Mesenteric fat pad (tissue), 1 donor: Measurements from ENCODE around the gene BCS1L. TPM values are rescaled to one million over a fixed set of nuclear protein-coding genes. Genes with fewer than 3 reads are reported as not detected.

ENCODE experiments used
- DNase-seq: peaks from one replicate; pipeline ENCODE4 v3.0.0-alpha.2; 2020; ENCODE audit warnings: low spot score
- long read RNA-seq: library from polyadenylated mRNA; unstranded; transcript quantifications from one replicate; pipeline ENCODE4 v2.0.0, GENCODE V29; 2020
- total RNA-seq: library from RNA; stranded (reverse); fragmentation: NEBNext Ultra II Directional; extraction: Animal tissue kit (Norgen Biotek cat#: 25700); gene quantifications from one replicate; pipeline ENCODE4 v1.2.1, GENCODE V29; 2021
- donor health status: DM: yes; HTN: yes; CAD: no.

The BCS1L gene, protein sequence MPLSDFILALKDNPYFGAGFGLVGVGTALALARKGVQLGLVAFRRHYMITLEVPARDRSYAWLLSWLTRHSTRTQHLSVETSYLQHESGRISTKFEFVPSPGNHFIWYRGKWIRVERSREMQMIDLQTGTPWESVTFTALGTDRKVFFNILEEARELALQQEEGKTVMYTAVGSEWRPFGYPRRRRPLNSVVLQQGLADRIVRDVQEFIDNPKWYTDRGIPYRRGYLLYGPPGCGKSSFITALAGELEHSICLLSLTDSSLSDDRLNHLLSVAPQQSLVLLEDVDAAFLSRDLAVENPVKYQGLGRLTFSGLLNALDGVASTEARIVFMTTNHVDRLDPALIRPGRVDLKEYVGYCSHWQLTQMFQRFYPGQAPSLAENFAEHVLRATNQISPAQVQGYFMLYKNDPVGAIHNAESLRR
- total RNA-seq: 20.9 TPM
- long read RNA-seq, transcript BCS1L-201 (8 exons, 1,454 nt): major isoform, 13 of 52 reads
- long read RNA-seq, partial matches to known transcripts: 1 of 52 reads
- long read RNA-seq, other reads (novel, unspliced or antisense): 30 of 52 reads

DNA sequence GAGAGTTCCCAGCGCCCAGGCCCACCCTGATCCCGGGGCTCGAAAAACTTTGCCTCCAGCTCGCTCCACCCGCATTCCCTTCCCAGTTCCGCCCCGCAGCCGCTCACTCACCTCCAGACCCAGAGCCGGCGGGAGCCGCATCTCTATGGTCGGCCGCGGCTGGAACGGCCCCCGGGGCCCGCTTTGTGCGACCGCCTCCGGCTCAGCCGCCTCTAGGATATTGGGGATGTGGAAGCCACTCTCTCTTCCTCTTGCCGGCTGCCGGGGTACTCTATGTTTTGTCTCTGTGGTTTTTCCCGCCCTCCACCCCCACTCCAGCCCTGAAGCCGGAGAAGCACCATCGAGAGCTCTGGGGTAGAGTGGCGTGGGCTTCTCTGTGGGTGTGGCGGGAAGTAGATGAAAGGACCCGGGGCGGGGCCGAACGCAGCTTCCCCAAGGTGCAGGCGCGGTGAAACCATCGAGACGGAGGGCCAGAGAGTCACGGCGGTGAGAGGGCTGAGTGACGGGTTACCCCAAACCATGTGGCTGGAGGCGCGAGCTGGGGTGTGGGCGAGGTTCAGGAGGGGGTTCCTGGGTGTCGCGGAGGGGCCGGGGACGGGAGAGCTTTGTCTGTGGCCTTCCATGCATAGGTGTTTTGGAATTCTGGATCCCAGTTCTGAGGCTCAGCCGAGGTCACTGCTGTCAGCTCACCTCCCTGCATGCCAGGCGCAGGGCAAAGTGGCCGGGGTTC, at the start of gene BCS1L, which contains the start of gene ZNF142:
BCS1L (plus strand) TSS at position 426 of the 730 bp plus-strand sequence. CDS start 1,305 bp downstream, outside the sequence.
ZNF142 (minus strand) TSS at position 366 of the 730 bp plus-strand sequence. CDS start 3,194 bp downstream, outside the sequence.
- peak; percentile 95 for DNase-seq

DNA sequence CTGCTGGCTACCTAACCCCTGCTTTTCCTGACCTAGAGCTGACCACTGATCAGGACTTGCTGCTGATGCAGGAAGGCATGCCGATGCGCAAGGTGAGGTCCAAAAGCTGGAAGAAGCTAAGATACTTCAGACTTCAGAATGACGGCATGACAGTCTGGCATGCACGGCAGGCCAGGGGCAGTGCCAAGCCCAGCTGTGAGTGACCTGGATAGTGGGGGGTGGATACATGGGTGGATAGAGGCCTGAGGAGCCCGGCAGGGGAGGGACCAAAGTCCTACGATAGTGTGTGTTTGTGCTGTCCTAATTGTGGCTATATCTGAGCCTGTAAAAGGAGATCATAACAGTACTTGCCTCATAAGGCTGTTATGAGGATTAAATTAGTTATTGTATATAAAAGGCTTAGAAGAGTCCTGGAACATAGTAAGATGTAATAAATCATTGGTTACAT, 43.6 kb upstream of the BCS1L start:
- DNase-seq: no peak

DNA sequence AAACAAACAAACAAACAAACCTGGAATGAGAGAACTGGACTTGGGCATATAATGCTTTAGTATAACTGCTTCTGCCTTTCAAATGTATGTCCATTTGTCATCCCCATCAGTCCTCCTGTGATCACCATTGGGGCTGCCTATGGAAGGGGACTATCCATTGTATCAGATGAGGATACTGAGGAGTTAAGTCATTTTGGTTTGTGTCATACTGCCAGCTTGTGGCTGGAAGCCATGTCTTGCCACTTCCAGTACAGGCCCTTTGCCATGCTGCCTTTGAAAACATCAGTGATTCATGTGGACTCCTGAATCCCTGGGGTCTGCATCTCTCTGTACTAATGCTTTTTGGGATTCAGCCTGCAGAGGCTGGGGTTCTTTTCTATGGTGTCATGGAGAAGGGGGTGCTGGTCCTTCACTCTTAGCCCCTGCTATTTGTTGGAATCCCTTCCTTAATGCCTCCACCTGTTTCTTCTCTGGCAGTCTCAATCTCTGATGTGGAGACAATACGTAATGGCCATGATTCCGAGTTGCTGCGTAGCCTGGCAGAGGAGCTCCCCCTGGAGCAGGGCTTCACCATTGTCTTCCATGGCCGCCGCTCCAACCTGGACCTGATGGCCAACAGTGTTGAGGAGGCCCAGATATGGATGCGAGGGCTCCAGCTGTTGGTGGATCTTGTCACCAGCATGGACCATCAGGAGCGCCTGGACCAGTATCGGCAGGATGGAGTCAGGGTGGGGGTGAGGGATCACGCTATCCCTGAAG, 41.2 kb upstream of the BCS1L start:
- no peak for DNase-seq

DNA sequence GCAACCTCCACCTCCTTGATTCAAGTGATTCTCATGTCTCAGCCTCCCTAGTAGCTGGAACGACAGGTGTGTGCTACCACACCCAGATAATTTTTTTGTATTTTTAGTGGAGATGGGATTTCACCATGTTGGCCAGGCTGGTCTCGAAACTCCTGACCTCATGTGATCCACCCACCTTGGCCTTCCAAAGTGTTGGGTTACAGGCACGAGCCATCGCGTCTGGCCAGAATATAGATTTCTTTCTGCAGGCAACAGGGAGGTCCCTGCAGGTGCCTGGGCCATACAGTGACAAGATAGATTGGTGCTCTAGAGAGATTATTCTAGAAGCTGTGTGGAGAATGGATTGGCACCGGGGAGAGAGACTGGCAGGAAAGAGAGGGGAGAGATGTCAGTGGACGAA, 38.5 kb upstream of the BCS1L start:
- no peak for DNase-seq

DNA sequence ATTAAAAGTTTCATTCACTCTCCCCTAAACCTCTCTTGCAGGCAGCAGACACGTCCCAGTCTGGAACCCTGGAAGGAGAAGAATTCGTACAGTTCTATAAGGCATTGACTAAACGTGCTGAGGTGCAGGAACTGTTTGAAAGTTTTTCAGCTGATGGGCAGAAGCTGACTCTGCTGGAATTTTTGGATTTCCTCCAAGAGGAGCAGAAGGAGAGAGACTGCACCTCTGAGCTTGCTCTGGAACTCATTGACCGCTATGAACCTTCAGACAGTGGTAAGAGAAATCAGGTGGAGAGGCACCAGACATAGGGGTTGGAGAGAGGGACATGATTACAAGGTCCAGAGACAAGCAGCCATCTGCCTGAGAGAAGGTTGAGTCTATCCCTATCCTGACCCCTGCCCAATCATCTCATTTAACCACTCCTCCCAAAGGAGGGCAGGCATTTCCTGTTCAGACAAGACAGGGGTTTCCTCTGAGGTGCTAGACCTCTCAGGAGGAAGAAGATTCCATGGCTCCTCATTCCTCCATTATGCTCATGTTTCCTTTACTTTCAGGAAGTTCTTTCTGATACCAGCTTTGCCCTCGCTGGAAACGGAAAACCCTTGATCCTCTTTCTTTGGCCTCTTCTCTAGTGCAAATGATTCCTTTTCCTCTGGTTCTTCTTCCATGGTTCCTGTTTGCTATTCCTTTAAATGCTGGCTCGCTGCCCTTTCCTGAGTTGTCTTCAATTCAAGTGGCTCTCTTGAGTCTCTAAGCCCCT, 36.7 kb upstream of the BCS1L start:
- DNase-seq: no peak

DNA sequence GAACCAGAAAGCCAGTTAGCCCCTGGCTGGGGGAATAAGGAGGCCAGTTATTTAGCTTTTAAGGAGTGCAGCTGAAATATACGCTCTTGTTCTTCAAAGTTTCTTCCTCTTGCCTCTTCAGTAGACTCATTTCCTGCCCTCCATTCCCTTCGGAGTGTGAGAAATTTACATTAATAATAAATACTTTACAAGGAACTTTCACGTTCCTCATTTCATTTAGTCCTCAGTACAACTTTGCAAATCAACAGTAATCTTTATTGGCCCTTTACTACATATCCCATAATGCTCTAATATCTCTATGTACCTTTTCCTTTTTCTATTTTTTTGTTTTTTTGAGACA, 36.1 kb upstream of the BCS1L start:
- no peak for DNase-seq

DNA sequence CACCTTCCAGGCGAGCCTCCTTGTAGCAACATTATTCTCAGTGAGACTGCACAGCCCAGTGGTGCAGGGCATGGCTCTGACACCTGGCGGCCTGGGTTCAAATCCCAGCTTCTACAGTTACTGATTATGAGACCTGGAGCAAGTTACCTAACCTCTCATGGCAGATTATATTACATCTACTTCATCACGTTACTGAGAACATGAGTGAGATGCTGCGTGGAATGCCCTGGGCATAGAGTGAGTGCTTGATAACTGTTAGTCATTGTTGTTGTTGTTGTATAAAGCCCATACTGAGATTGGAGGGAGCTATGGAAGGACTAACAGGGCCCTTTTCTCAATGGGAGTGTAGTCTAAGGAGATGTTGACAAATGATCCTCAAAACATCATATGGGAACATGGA, 33.1 kb upstream of the BCS1L start:
- no peak for DNase-seq

DNA sequence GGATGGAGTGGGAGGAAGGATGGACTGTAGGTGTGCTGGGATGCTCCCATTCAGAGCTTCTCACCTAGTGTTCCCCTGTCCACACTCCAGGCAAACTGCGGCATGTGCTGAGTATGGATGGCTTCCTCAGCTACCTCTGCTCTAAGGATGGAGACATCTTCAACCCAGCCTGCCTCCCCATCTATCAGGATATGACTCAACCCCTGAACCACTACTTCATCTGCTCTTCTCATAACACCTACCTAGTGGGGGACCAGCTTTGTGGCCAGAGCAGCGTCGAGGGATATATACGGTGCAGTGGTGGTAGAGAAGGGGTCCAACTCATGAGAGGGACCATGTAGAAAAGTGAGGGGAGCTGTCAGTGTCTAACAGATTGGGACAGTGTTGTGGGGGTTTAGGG, 31.5 kb upstream of the BCS1L start:
- DNase-seq: no peak

DNA sequence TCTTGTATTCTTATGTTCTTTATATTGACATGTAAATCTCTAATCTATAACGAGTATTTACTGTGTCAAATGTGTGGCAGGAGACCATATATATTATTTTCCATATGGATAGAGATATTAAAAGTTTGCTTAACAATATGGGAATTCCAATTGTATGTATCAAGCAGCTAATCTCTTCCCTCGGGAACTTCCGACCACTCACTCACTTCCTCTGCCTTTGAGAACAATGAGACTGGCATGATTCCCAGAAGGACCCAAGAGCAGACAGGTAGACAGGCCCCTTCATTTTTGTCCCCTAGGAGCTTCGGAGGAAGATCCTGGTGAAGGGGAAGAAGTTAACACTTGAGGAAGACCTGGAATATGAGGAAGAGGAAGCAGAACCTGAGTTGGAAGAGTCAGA, 27.6 kb upstream of the BCS1L start:
- no peak for DNase-seq

DNA sequence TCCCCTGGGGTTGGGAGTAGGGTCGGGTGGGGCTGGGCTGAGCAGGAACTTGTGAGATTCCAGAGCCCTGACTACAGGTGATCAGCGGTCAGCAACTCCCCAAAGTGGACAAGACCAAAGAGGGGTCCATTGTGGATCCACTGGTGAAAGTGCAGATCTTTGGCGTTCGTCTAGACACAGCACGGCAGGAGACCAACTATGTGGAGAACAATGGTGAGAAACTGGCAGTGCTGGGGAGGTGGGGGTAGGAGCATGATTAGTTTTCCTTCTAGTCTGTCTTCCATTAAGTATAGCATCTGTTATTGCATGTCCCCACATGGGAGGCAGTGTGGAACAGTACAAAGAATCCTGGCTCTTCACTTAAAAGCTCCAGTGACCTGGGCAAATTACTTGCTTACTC, 23.8 kb upstream of the BCS1L start:
- no peak for DNase-seq

DNA sequence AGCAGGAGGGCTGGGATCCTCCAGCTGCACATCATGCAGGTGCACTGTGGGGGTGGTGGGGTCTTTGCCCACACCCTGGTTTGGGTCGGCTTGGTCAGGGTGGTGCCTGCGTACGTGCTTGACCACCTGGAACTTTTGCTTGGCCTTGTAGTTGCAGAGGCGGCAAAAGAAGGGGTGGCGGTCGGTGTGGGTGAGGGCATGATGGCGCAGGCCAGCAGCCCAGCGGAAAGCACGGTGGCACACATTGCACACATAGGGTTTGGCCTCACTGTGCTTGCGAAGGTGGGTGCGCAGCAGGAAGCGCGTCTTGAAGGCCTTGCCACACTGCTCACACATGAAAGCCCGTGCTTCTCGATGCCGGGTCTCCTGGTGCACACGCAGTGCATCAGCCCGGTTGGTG, 21.1 kb upstream of the BCS1L start:
- no peak for DNase-seq

DNA sequence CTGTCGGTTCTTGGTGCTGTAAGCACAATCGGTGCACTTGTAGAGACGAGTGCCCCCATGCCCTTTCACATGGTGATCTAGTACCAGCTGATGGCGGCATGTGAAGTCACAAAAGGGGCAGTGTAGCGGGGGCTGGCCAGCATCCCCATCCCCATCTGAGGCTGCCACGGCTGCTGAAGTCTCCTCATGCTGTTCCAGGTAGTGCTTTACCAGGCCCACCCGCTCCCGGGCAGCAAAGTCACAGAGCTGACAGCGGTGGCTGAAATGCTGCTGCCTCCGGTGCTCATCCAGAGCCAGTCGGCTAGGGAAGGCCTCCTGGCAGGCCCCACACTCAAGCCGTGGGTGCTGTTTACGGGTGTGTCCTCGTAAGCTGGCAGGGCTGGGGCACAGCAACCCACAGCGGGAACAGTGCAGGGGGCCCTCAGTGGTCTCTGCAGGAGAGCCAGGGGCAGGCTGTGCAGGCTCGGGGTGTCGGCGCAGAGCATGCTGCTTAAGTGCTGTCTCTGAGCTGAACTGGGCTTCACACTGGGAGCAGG, 17.3 kb upstream of the BCS1L start:
- DNase-seq: no peak

DNA sequence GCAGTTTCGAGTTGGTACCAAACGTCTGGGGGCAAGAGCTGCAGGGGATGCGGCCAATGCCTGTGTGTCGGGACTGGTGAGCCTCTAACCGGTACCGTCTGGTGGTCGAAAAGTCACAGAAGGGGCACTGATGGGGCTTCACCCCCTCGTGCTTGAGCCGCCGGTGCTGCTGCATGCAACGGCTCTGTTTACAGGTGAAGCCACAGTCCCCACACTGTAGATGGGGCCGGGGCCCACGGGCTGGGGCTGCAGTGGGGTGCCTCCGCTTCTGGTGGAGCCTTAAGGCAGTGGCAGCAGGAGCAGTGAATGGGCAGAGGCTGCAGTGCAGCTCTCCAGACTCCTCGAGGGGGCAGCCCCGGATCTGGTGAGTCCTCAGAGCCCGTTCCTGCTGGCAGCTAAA, 16.7 kb upstream of the BCS1L start:
- DNase-seq: no peak

DNA sequence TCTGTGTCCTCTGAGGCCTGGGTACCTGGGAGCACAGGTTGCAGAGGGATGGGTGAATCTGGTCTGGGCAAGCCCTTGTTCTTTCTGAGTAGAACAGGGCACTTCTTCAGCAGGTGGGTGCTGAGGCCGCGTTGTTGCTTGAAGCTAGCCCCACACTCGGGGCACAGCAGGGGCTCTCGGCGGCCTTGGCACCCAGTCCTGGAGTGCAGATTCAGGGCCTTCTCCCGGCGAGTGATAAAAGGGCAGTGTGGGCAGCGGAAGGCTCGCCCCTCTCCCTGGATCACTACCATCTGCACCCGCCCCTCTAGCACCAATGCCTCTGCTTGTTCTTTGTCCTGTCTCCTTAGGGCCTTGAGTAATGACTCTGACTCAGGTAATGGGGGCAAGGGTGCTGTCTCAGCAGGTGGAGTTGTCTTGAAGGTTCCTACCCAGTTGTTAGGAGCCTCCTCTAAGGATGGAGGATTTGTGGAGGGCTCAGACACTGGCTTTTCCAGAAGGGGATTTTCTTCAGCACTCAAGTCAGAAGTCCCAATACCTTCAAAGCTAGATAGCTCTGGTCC, 15.7 kb upstream of the BCS1L start:
- DNase-seq: no peak

DNA sequence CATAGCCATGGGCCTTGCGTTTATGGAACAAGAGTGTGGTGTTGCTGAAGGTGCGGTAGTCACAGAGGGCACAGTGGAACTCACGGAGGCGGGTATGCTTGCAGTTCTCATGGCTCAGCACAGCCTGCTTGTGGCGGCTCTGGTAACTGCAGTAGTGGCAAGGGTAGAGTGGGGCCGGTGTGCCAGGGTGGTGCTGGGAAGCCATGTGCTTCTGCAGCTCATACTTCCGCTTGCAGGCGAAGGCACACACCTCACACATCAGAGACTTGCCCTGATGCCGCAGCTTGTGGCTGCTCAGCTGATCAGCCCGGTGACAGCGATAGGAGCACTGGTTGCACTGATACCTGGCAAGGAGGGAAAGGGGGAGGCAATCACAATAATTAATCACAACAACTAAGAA, 14.8 kb upstream of the BCS1L start:
- no peak for DNase-seq

DNA sequence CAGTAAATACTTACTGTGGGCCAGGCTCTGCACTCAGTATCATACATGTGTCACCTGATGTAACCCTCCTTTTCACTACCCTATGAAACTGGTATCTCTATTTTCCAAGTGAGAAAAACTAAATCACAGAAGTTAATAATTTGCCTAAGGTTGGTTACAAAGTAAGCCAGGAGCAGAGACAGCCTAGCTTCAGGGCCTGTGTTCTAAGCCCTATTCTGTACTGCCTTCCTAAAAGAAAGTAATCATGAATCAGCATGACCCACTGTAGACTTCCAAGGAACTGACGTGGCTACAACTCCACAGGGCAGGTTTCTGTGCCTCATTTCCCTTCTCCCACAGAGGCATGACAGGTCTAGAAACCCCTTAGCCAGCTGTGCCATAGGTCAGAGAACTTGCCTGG, 14.4 kb upstream of the BCS1L start:
- DNase-seq: no peak

DNA sequence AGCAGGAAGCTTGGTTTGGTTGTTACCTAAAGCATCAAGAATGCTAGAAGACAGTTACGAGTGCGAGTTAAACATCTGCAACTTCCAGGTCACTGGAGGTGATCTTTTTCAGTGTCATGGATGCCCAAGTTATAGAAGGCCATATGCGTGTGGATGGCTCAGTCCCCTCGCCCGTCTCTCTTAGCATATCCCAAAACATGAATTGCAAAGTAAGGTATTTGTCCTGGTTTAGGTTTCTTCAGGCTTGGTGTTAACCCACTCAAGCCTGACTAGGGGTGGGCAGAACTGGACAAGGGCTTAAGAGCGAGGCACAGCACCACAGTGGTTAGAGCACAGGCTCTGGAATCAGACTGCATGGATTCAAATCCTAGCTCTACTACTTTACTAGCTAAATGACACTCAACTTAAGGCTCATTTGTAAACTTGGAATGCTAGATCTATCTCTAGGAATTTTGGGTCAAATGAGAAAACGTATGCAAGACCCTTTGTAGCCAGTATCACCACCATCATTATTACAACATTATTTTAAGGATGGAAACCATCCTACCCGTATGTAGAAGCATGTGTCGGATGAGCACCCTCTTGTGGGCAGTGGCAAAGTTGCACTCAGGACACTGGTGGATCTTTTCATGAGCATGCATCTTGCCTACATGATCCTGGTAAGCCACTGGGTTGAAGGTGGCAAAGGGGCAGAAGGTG, 11.2 kb upstream of the BCS1L start:
- DNase-seq: no peak

DNA sequence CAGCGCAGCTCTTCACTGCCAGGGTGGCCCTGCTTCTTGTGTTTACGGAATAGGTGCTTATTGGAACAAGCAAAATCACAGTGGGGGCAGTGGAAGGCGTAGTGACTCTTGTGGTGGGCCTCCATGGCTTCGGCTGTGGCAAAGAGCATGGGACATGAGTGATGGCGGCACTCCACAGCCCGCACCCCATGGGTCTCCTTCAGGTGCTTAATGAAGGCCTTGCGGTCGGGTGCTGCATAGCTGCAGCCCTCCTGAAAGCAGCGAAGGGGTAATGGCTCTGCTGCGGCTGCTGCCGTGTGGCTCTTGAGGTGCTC, 10.7 kb upstream of the BCS1L start:
- no peak for DNase-seq

DNA sequence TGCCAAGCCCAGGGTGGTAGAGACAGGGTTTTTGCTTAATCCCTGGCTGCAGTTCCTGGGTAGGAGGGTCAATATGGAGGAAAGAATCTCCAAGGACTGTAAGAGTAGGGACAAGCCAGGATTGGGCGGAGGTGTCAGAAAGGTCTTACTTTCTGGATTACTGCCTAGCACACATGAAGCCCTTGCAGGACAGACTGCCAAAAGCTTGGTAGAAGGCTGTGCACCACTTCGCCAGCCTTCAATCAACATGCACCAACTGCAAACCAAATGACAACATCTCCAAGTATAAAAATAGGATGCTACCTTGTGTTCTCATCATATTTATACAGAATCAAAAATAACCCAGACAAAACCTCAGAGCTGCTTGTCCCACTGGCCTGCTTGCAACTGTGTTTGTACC, 3.7 kb upstream of the BCS1L start:
- no peak for DNase-seq
